ENCODE measurements around the gene C1orf232. TPM values are rescaled to one million over a fixed set of nuclear protein-coding genes. Genes with fewer than 3 reads are reported as not detected.

Gene C1orf232
- total and polyA plus RNA-seq, 4 donors = not detected

DNA sequence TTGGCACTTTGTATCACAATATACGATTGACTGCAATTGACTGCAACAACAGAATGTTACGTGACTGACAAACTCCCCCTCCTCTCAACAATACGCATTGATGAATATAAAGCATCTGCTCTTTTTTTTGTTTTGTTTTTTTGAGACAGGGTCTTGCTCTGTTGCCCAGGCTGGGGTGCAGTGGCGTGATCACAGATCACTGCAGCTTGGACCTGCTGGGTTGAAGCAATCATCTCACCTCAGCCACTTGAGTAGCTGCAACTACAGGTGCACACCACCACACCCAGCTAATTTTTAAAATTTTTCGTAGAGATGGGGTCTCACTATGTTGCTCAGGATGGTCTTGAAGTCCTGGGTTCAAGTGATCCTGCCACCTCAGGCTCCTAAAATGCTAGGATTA, 44.0 kb upstream of the C1orf232 start:
- ATAC-seq (ENCODE audit: insufficient read depth, low FRiP score) (no peak), DNase-seq (no peak)
- no peaks in the 10 kb centered on the region for H3K27me3 ChIP-seq (ENCODE audit: control insufficient read depth in 3 of 3, insufficient read depth in 3 of 3, low read length in 2 of 3)
- WGBS, 2 donors = 91 to 93% methylated on average over 5 of the region's 5 CpGs
- no peaks in the 10 kb centered on the region for H3K36me3 ChIP-seq (ENCODE audit: control insufficient read depth in 4 of 4, insufficient read depth in 4 of 4, low read length in 4 of 4)
- H3K4me3 ChIP-seq = no peak overlapping the region
- H3K9ac ChIP-seq (ENCODE audit: insufficient read depth in 1 of 2, low read length in 2 of 2) = no peak overlapping the region
- no peaks in the 10 kb centered on the region for H3K4me1 ChIP-seq (ENCODE audit: control insufficient read depth in 5 of 5, insufficient read depth in 5 of 5, low read length in 5 of 5)
- H3K27ac ChIP-seq (ENCODE audit: low read depth in 1 of 2, low read length in 1 of 2) = no peak overlapping the region
- TF ChIP-seq CTCF (IDR thresholded peaks at IDR 0.05; ENCODE audit: control extremely low read depth, extremely low read depth) = no peak
- H3K9me3 ChIP-seq (ENCODE audit: control insufficient read depth in 4 of 4, insufficient read depth in 3 of 4, low read length in 3 of 4) = no peaks in the 10 kb centered on the region

- no peak overlapping the region for H3K27ac ChIP-seq (ENCODE audit: low read depth in 1 of 2, low read length in 1 of 2)
- TF ChIP-seq CTCF (IDR thresholded peaks at IDR 0.05; ENCODE audit: control extremely low read depth, extremely low read depth) = no peak
- WGBS, 2 donors = 78 to 85% methylated on average over 5 of the region's 5 CpGs
- no peaks in the 10 kb centered on the region for H3K4me1 ChIP-seq (ENCODE audit: control insufficient read depth in 5 of 5, insufficient read depth in 5 of 5, low read length in 5 of 5)
- no peak overlapping the region for H3K4me3 ChIP-seq
- H3K36me3 ChIP-seq (ENCODE audit: control insufficient read depth in 4 of 4, insufficient read depth in 4 of 4, low read length in 4 of 4) = no peaks in the 10 kb centered on the region
- H3K27me3 ChIP-seq (ENCODE audit: control insufficient read depth in 3 of 3, insufficient read depth in 3 of 3, low read length in 2 of 3) = no peaks in the 10 kb centered on the region
- ATAC-seq (ENCODE audit: insufficient read depth, low FRiP score) (no peak), DNase-seq (no peak)
- H3K9ac ChIP-seq (ENCODE audit: insufficient read depth in 1 of 2, low read length in 2 of 2) = no peak overlapping the region
- H3K9me3 ChIP-seq (ENCODE audit: control insufficient read depth in 4 of 4, insufficient read depth in 3 of 4, low read length in 3 of 4) = no peaks in the 10 kb centered on the region
These were observed 41.5 kb upstream of the C1orf232 start for GRCh38 chr1:26210147-26210870.

GRCh38 chr1:26203642-26204318, 35.0 kb upstream of the C1orf232 start:
- no peak overlapping the region for H3K9ac ChIP-seq (ENCODE audit: insufficient read depth in 1 of 2, low read length in 2 of 2)
- H3K4me3 ChIP-seq = no peak overlapping the region
- no peaks in the 10 kb centered on the region for H3K9me3 ChIP-seq (ENCODE audit: control insufficient read depth in 4 of 4, insufficient read depth in 3 of 4, low read length in 3 of 4)
- no peaks in the 10 kb centered on the region for H3K36me3 ChIP-seq (ENCODE audit: control insufficient read depth in 4 of 4, insufficient read depth in 4 of 4, low read length in 4 of 4)
- no peak for TF ChIP-seq CTCF (IDR thresholded peaks at IDR 0.05; ENCODE audit: control extremely low read depth, extremely low read depth)
- ATAC-seq (ENCODE audit: insufficient read depth, low FRiP score) = no peak
- no peak overlapping the region for H3K27ac ChIP-seq (ENCODE audit: low read depth in 1 of 2, low read length in 1 of 2)
- WGBS, 2 donors = 85 to 86% methylated on average over 9 of the region's 9 CpGs
- DNase-seq = no peak
- no peaks in the 10 kb centered on the region for H3K27me3 ChIP-seq (ENCODE audit: control insufficient read depth in 3 of 3, insufficient read depth in 3 of 3, low read length in 2 of 3)
- peaks cover 0 to 7% (median 0%) of the 10 kb centered on the region in 5 donors for H3K4me1 ChIP-seq (ENCODE audit: control insufficient read depth in 5 of 5, insufficient read depth in 5 of 5, low read length in 5 of 5)
